ENCODE results near the gene PCNA.
"Not testable (repeated sequence)": the region's sequence is repeated elsewhere in the genome, so short reads cannot be mapped to it uniquely, and the experiment has no call there.

PCNA gene

GRCh38 chr20:5074232-5074674 is 45.5 kb downstream of the PCNA start:
- DNase-seq (ENCODE audit: low read depth), result no peak
- H3K4me3 ChIP-seq (replicated peaks; ENCODE audit: low read depth, low read length), result no peak overlapping the region
- TF ChIP-seq CTCF (IDR thresholded peaks at IDR 0.05; ENCODE audit: low read length, missing control alignments), result no peak

- DNase-seq (ENCODE audit: low read depth), result no peak
- no peak for TF ChIP-seq CTCF (IDR thresholded peaks at IDR 0.05; ENCODE audit: low read length, missing control alignments)
Measured at GRCh38 chr20:5073660-5074231, 46.0 kb downstream of the PCNA start.

GRCh38 chr20:5072756-5073659 is 46.8 kb downstream of the PCNA start:
- peak; percentile 48 for DNase-seq (ENCODE audit: low read depth)
- TF ChIP-seq CTCF (IDR thresholded peaks at IDR 0.05; ENCODE audit: low read length, missing control alignments), result no peak
- no peak overlapping the region for H3K4me3 ChIP-seq (replicated peaks; ENCODE audit: low read depth, low read length)

More at GRCh38 chr20:5073660-5074231, 46.0 kb downstream of the PCNA start:
- no peak overlapping the region for H3K4me3 ChIP-seq (replicated peaks; ENCODE audit: low read depth, low read length)

GRCh38 chr20:5071942-5072341 is 47.8 kb downstream of the PCNA start:
- not testable (repeated sequence) for DNase-seq (ENCODE audit: low read depth)

GRCh38 chr20:5070570-5070969 is 49.2 kb downstream of the PCNA start:
- no peak for TF ChIP-seq CTCF (IDR thresholded peaks at IDR 0.05; ENCODE audit: low read length, missing control alignments)
- no peak for DNase-seq (ENCODE audit: low read depth)
- H3K4me3 ChIP-seq (replicated peaks; ENCODE audit: low read depth, low read length), result no peak overlapping the region

More at GRCh38 chr20:5071942-5072341, 47.8 kb downstream of the PCNA start:
- H3K4me3 ChIP-seq (replicated peaks; ENCODE audit: low read depth, low read length), result not testable (repeated sequence)

- no peak overlapping the region for H3K4me3 ChIP-seq (replicated peaks; ENCODE audit: low read depth, low read length)
- TF ChIP-seq CTCF (IDR thresholded peaks at IDR 0.05; ENCODE audit: low read length, missing control alignments), result no peak
- no peak for DNase-seq (ENCODE audit: low read depth)
Measured at GRCh38 chr20:5070081-5070480, 49.7 kb downstream of the PCNA start.

GRCh38 chr20:5069141-5069806 is 50.5 kb downstream of the PCNA start:
- DNase-seq (ENCODE audit: low read depth), result no peak
- no peak for TF ChIP-seq CTCF (IDR thresholded peaks at IDR 0.05; ENCODE audit: low read length, missing control alignments)
- no peak overlapping the region for H3K4me3 ChIP-seq (replicated peaks; ENCODE audit: low read depth, low read length)

Measured in fibroblast of pulmonary artery (primary cell).